Spleen (tissue), 11 donors: ENCODE results near the gene NDUFAF8. TPM values are rescaled to one million over a fixed set of nuclear protein-coding genes. Genes with fewer than 3 reads are reported as not detected.

ENCODE experiments used
- DNase-seq: peaks from one replicate; pipeline ENCODE4 v3.0.0-alpha.2; 2020
- H3K27ac ChIP-seq, 8 donors: fragments of 200-600 bp; sonication (generic) in 7 of 8; 1 replicate in 4 of 8; 2 replicates in 4 of 8; pipeline versions ENCODE4 v1.5.0 to v1.8.0; 2016 to 2021; ENCODE audit warnings: inconsistent platforms in 4 of 8, mild to moderate bottlenecking in 4 of 8, moderate library complexity in 1 of 8
- H3K27me3 ChIP-seq, 7 donors: fragments of 200-600 bp; sonication (generic) in 6 of 7; replicated peaks in 1 of 7; 1 replicate in 4 of 7; 2 replicates in 3 of 7; pipeline versions ENCODE4 v1.5.0 to v1.8.0; 2016 to 2021; ENCODE audit warnings: inconsistent platforms in 3 of 7, mild to moderate bottlenecking in 1 of 7
- H3K36me3 ChIP-seq, 6 donors: fragments of 200-600 bp; sonication (generic) in 5 of 6; 1 replicate in 4 of 6; 2 replicates in 2 of 6; pipeline versions ENCODE4 v1.5.0 to v1.8.0; 2016 to 2021; ENCODE audit warnings: inconsistent platforms in 2 of 6
- H3K4me1 ChIP-seq, 6 donors: fragments of 200-600 bp; sonication (generic) in 5 of 6; 1 replicate in 3 of 6; 2 replicates in 3 of 6; pipeline versions ENCODE4 v1.5.0 to v1.8.0; 2016 to 2021; ENCODE audit warnings: inconsistent platforms in 3 of 6
- H3K4me3 ChIP-seq, 8 donors: fragments of 200-600 bp; sonication (generic) in 7 of 8; 1 replicate in 4 of 8; 2 replicates in 4 of 8; pipeline versions ENCODE4 v1.5.0 to v1.8.0; 2016 to 2021; ENCODE audit warnings: inconsistent platforms in 4 of 8, mild to moderate bottlenecking in 4 of 8, moderate library complexity in 2 of 8
- H3K9me3 ChIP-seq, 8 donors: fragments of 200-600 bp; sonication (generic) in 7 of 8; 1 replicate in 4 of 8; 2 replicates in 4 of 8; pipeline versions ENCODE4 v1.5.0 to v1.8.0; 2016 to 2021; ENCODE audit warnings: inconsistent platforms in 4 of 8
- POLR2A ChIP-seq, 3 donors: fragments of 450-650 bp; IDR thresholded peaks; one replicate each; pipeline ENCODE4 v1.5.1; 2017; ENCODE audit warnings: antibody characterized with exemption in 3 of 3, mild to moderate bottlenecking in 1 of 3
- POLR2AphosphoS5 ChIP-seq, 3 donors: sonication (generic); formaldehyde crosslinking; IDR thresholded peaks; one replicate each; pipeline ENCODE4 v1.5.1; 2017; ENCODE audit warnings: antibody characterized with exemption in 3 of 3
- WGBS, 5 donors: extraction: QIAGEN DNeasy Blood & Tissue Kit in 3 of 5; methylation state at CpG; one replicate each; pipeline versions ENCODE4 v1.1.5 to v1.1.7; 2013 to 2018; 5-methylcytosine and 5-hydroxymethylcytosine counted together
- intact Hi-C: fragments of 100-400 bp; cut with DNase I; formaldehyde crosslinking; loops from one replicate; pipeline ENCODE4 v1.15.0; 2023; ENCODE audit warnings: low total_unique reads
- polyA plus RNA-seq, 3 donors: library from polyadenylated mRNA; stranded (reverse); fragments of 200-250 nt; gene quantifications; one replicate each; pipeline ENCODE4 v1.2.1, GENCODE V29; 2013
- total RNA-seq, 7 donors: library from RNA; depleted of rRNA in 3 of 7; stranded (reverse); fragments of >200 nt in 3 of 7; fragmentation: NEBNext Ultra II Directional in 4 of 7; extraction: Animal tissue kit (Norgen Biotek cat#: 25700) in 4 of 7; gene quantifications; one replicate each; pipeline versions ENCODE4 v1.1.0 to v1.2.1, GENCODE V29; 2016 to 2021
- TF ChIP-seq, protein P1 (sequence below), 11 experiments: fragments of 200-600 bp in 7 of 11; fragments of 450-650 bp in 4 of 11; sonication (generic) in 4 of 11; IDR thresholded peaks in 8 of 11; conservative IDR thresholded peaks in 3 of 11; 1 replicate in 7 of 11; 2 replicates in 4 of 11; pipeline versions ENCODE4 v1.4.0 to v1.8.0; 2016 to 2021; ENCODE audit warnings: antibody characterized with exemption in 11 of 11, inconsistent platforms in 4 of 11, mild to moderate bottlenecking in 1 of 11
- donor health status: healthy with polysubstance abuse.
- donor health status: DM: no; HTN: no; CAD: no; lungs with moderate emphysema.
- donor health status: DM: no; HTN: no; CAD: no.
- donor health status: Bipolar disorder and iron deficiency.
- donor health status: healthy.
- donor health status: DM: no; HTN: no; CAD: no.
- donor health status: DM: yes; HTN: yes; CAD: no.

NDUFAF8 gene
- total and polyA plus RNA-seq, 10 donors: 22.0 to 57.6 (median 39.5) TPM

DNA sequence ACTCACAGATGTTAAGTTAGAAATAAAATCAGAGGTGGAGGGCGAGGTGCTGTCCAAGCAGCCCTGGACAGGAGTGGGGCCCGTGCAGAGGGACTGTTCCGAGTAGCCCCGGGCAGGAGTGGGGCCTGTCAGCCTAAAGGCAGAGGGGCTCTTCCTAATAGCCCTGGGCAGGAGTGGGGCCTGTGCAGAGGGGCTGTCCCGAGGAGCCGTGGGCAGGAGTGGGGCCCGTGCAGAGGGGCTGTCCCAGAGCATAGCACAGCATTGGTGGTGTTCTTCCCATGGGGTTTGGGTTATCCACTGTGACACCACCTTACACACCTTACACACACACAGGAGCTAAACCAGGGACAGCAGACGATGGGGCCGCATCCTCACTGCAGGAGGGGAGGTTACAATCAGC is 26.8 kb upstream of the NDUFAF8 start:
- Histone ChIP-seq H3K4me3 (no peak overlapping the region), H3K27ac (no peak overlapping the region), H3K27me3 (no peaks in the 10 kb centered on the region), H3K4me1 (peaks cover 0 to 12% (median 5%) of the 10 kb centered on the region in 6 donors), H3K36me3 (peaks cover 0 to 24% (median 0%) of the 10 kb centered on the region in 6 donors), H3K9me3 (no peaks in the 10 kb centered on the region)
- intact Hi-C loops: no loop called here
- WGBS, 5 donors: 69 to 91% (median 85%) methylated on average over 7 to 9 of the region's 9 CpGs
- TF ChIP-seq POLR2A (IDR thresholded peaks at IDR 0.05): no peak
- DNase-seq: no peak

- Histone ChIP-seq H3K27me3 (no peaks in the 10 kb centered on the region), H3K4me3 (no peak overlapping the region), H3K4me1 (peaks cover 0 to 12% (median 5%) of the 10 kb centered on the region in 6 donors), H3K9me3 (no peaks in the 10 kb centered on the region), H3K27ac (no peak overlapping the region), H3K36me3 (peaks cover 0 to 30% (median 0%) of the 10 kb centered on the region in 6 donors)
- WGBS, 5 donors: 95 to 97% (median 96%) methylated on average over 8 of the region's 8 CpGs
- DNase-seq: no peak
- TF ChIP-seq, protein P1, sequence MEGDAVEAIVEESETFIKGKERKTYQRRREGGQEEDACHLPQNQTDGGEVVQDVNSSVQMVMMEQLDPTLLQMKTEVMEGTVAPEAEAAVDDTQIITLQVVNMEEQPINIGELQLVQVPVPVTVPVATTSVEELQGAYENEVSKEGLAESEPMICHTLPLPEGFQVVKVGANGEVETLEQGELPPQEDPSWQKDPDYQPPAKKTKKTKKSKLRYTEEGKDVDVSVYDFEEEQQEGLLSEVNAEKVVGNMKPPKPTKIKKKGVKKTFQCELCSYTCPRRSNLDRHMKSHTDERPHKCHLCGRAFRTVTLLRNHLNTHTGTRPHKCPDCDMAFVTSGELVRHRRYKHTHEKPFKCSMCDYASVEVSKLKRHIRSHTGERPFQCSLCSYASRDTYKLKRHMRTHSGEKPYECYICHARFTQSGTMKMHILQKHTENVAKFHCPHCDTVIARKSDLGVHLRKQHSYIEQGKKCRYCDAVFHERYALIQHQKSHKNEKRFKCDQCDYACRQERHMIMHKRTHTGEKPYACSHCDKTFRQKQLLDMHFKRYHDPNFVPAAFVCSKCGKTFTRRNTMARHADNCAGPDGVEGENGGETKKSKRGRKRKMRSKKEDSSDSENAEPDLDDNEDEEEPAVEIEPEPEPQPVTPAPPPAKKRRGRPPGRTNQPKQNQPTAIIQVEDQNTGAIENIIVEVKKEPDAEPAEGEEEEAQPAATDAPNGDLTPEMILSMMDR (IDR thresholded peaks at IDR 0.05 in 8 of 11, conservative IDR thresholded peaks at IDR 0.05 in 3 of 11): no peak
- TF ChIP-seq POLR2A (IDR thresholded peaks at IDR 0.05): no peak
- TF ChIP-seq POLR2AphosphoS5 (IDR thresholded peaks at IDR 0.05): no peak
- intact Hi-C loops: no loop called here
Observed at GRCh38 chr17:81213978-81214377, 25.1 kb upstream of the NDUFAF8 start.

DNA sequence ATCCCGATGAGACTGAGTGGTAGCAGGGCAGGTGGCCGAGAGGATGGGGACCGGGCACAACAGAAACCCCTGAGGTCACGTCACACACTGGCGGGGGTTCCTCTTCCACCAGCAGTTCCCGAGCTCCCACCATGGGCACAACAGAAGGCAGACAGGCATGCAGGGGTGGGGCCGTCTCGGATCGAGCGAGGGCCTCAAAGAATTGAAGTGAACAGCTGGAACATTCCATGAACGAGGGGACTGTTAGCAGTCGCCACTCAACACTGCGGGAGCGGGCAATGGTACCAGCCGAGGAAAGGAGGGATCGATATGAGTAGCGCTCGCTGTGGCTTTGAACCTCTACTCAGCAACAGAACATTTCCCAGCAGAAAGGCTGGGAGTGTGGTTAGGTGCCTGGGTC is 21.6 kb upstream of the NDUFAF8 start:
- no peak for TF ChIP-seq POLR2A (IDR thresholded peaks at IDR 0.05)
- TF ChIP-seq POLR2AphosphoS5 (IDR thresholded peaks at IDR 0.05): no peak
- TF ChIP-seq, protein P1 (IDR thresholded peaks at IDR 0.05 in 8 of 11, conservative IDR thresholded peaks at IDR 0.05 in 3 of 11): no peak
- intact Hi-C loops: no loop called here

DNA sequence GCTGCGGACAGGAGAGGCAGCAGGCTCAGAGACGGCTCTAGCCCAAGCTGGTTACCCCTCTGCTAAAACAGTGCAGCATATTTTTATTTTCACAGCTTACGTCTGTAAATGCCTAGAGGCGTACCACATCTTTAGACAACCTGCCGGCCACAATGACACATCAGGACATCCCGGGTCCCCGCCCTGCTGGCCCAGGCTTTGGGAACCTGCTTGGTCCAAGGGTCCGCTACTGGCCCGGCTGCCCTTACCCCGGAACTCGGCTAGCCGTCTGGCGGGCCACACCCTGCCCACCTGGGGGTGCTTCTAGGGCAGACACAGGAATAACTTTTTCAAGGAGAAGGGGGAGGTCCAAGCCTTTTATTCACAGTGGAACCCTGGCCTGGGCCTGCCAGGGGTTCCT is 20.7 kb upstream of the NDUFAF8 start:
- intact Hi-C loops: no loop called here
- no peak overlapping the region for H3K4me3 ChIP-seq
- H3K4me1 ChIP-seq: peaks cover 8 to 22% (median 19%) of the 10 kb centered on the region in 6 donors
- DNase-seq: no peak
- H3K36me3 ChIP-seq: peaks cover 0 to 39% (median 3%) of the 10 kb centered on the region in 6 donors
- no peak overlapping the region for H3K27ac ChIP-seq
- no peaks in the 10 kb centered on the region for H3K27me3 ChIP-seq
- no peaks in the 10 kb centered on the region for H3K9me3 ChIP-seq
- TF ChIP-seq, protein P1 (IDR thresholded peaks at IDR 0.05 in 8 of 11, conservative IDR thresholded peaks at IDR 0.05 in 3 of 11): no peak
- TF ChIP-seq POLR2A (IDR thresholded peaks at IDR 0.05): no peak
- no peak for TF ChIP-seq POLR2AphosphoS5 (IDR thresholded peaks at IDR 0.05)
- WGBS, 5 donors: 84 to 93% (median 89%) methylated on average over 13 of the region's 13 CpGs

More for the DNA sequence above, 21.6 kb upstream of the NDUFAF8 start:
- Histone ChIP-seq H3K9me3 (no peaks in the 10 kb centered on the region), H3K27me3 (no peaks in the 10 kb centered on the region), H3K27ac (no peak overlapping the region), H3K36me3 (peaks cover 0 to 39% (median 3%) of the 10 kb centered on the region in 6 donors), H3K4me1 (peaks cover 8 to 15% (median 14%) of the 10 kb centered on the region in 6 donors), H3K4me3 (no peak overlapping the region)
- no peak for DNase-seq
- 88 to 93% (median 92%) methylated on average over 15 to 18 of the region's 18 CpGs for WGBS, 5 donors

GRCh38 chr17:81218991-81219390 is 20.1 kb upstream of the NDUFAF8 start:
- no peak overlapping the region for H3K4me3 ChIP-seq
- H3K9me3 ChIP-seq: no peaks in the 10 kb centered on the region
- DNase-seq: no peak
- WGBS, 5 donors: 92 to 97% (median 93%) methylated on average over 9 to 11 of the region's 11 CpGs
- H3K27ac ChIP-seq: no peak overlapping the region
- TF ChIP-seq POLR2A (IDR thresholded peaks at IDR 0.05): no peak
- TF ChIP-seq, protein P1 (IDR thresholded peaks at IDR 0.05 in 8 of 11, conservative IDR thresholded peaks at IDR 0.05 in 3 of 11): no peak
- no peak for TF ChIP-seq POLR2AphosphoS5 (IDR thresholded peaks at IDR 0.05)
- no peaks in the 10 kb centered on the region for H3K27me3 ChIP-seq
- H3K36me3 ChIP-seq: peaks cover 0 to 39% (median 3%) of the 10 kb centered on the region in 6 donors
- peaks cover 8 to 28% (median 24%) of the 10 kb centered on the region in 6 donors for H3K4me1 ChIP-seq
- intact Hi-C loops: no loop called here
